HepG2 (cell line): ENCODE results near the gene SPECC1L. TPM values are rescaled to one million over a fixed set of nuclear protein-coding genes. Genes with fewer than 3 reads are reported as not detected.
"Not testable (repeated sequence)": the region's sequence is repeated elsewhere in the genome, so short reads cannot be mapped to it uniquely, and the experiment has no call there.

ENCODE experiments used
- ATAC-seq: fragments of 200-7000 bp; cut with Tn5 transposase; 3 replicates; pipeline ENCODE4 v1.9.1; 2020; ENCODE audit warnings: mild to moderate bottlenecking, moderate library complexity
- BruUV-seq: library from RNA; stranded (reverse); fragments of 400-500 nt; replicated peaks from 2 replicates; lab custom pipeline; 2021; lab: Mats Ljungman, UMichigan
- CTCF ChIA-PET: fragments of 300-600 bp; formaldehyde crosslinking; extraction: SDS; loops from one replicate; lab custom pipeline; 2021; ENCODE audit warnings: low total read pairs, inconsistent platforms, low intra/inter-chr PET ratio; lab: Yijun Ruan, JAX
- POLR2A ChIA-PET: fragments of 350-600 bp; sonication (Branson Sonifier 250); formaldehyde crosslinking; loops from one replicate; lab custom pipeline; 2020; ENCODE audit warnings: antibody characterized with exemption, inconsistent platforms; lab: Yijun Ruan, JAX
- DNase-seq: peaks from one replicate; pipeline ENCODE4 v3.0.0-alpha.2; 2015; ENCODE audit warnings: low spot score
- FAIRE-seq: peaks from 3 replicates; lab custom pipeline; 2011; peaks lifted over from hg19 to GRCh38; lab: Jason Lieb, UNC
- H2AFZ ChIP-seq: one replicate; pipeline ENCODE4 v1.6.1; 2011; ENCODE audit warnings: low read length, inconsistent platforms
- H3K27ac ChIP-seq: fragments of 300-600 bp; 3 replicates; pipeline ENCODE4 v1.8.0; 2011; ENCODE audit warnings: mixed run types, mild to moderate bottlenecking, mixed read lengths, low read length, inconsistent platforms; ENCODE audit not compliant: insufficient read depth; ENCODE audit errors: extremely low read length
- H3K27me3 ChIP-seq, 2 experiments: fragments of 200-600 bp in 1 of 2; 2 replicates in 1 of 2; 3 replicates in 1 of 2; pipeline versions ENCODE4 v1.6.0 to v1.8.0; 2011; ENCODE audit warnings: low read length in 2 of 2, mild to moderate bottlenecking in 2 of 2, moderate library complexity in 2 of 2, inconsistent platforms in 1 of 2; ENCODE audit not compliant: insufficient read depth in 2 of 2, control insufficient read depth in 1 of 2
- H3K36me3 ChIP-seq, 2 experiments: fragments of 200-600 bp in 1 of 2; replicated peaks in 1 of 2; 2 replicates in 1 of 2; 3 replicates in 1 of 2; pipeline versions ENCODE4 v1.5.1 to v1.8.0; 2011; ENCODE audit warnings: low read length in 2 of 2, inconsistent platforms in 1 of 2; ENCODE audit not compliant: insufficient read depth in 2 of 2, control insufficient read depth in 1 of 2
- H3K4me1 ChIP-seq: 2 replicates; pipeline ENCODE4 v1.5.1; 2012; ENCODE audit warnings: low read length, inconsistent platforms; ENCODE audit not compliant: insufficient read depth
- H3K4me2 ChIP-seq: 2 replicates; pipeline ENCODE4 v1.6.0; 2011; ENCODE audit warnings: low read depth, low read length, inconsistent platforms
- H3K4me3 ChIP-seq, 3 experiments: fragments of 200-600 bp in 1 of 3; sonication (generic), shearing (Covaris generic) in 1 of 3; replicated peaks in 1 of 3; 2 replicates each; pipeline ENCODE4 v1.5.1; 2011 to 2016; ENCODE audit warnings: low read length in 3 of 3, inconsistent platforms in 2 of 3, low read depth in 2 of 3, mild to moderate bottlenecking in 2 of 3, control low read depth in 1 of 3, mixed read lengths in 1 of 3; ENCODE audit not compliant: insufficient read depth in 1 of 3
- H3K79me2 ChIP-seq: one replicate; pipeline ENCODE4 v1.6.1; 2011; ENCODE audit warnings: low read length, inconsistent platforms; ENCODE audit not compliant: insufficient read depth
- H3K9ac ChIP-seq: 2 replicates; pipeline ENCODE4 v1.6.0; 2011; ENCODE audit warnings: mild to moderate bottlenecking, low read depth, low read length, inconsistent platforms; ENCODE audit not compliant: insufficient read depth
- H3K9me3 ChIP-seq: 2 replicates; pipeline ENCODE4 v1.5.1; 2012; ENCODE audit warnings: mild to moderate bottlenecking, low read length
- H4K20me1 ChIP-seq: 2 replicates; pipeline ENCODE4 v1.6.0; 2011; ENCODE audit warnings: inconsistent platforms, mild to moderate bottlenecking, low read length, moderate library complexity; ENCODE audit not compliant: insufficient read depth
- CEBPG ChIP-seq: IDR thresholded peaks from 2 replicates; pipeline ENCODE4 v1.6.1; 2016
- MAFF ChIP-seq: IDR thresholded peaks from 2 replicates; pipeline ENCODE4 v1.6.1; 2011; ENCODE audit warnings: low read depth, low read length, improper control_type of control experiment
- MAFK ChIP-seq, 2 experiments: IDR thresholded peaks in 1 of 2; conservative IDR thresholded peaks in 1 of 2; 2 replicates each; pipeline ENCODE4 v1.6.1; 2011; ENCODE audit warnings: improper control_type of control experiment in 2 of 2, low read length in 2 of 2
- RBM22 ChIP-seq: fragments of 200-400 bp; formaldehyde crosslinking; optimal IDR thresholded peaks from 2 replicates; pipeline ENCODE3; 2017; ENCODE audit warnings: mild to moderate bottlenecking, low read length, moderate library complexity
- ZNF770 ChIP-seq: sonication (generic); formaldehyde crosslinking; IDR thresholded peaks from 2 replicates; pipeline ENCODE4 v1.5.0; 2020; ENCODE audit warnings: mild to moderate bottlenecking, missing genetic modification reagents
- WGBS: methylation state at CpG from one replicate; pipeline ENCODE4 v1.1.6; 2017; ENCODE audit warnings: low lambda C conversion rate; 5-methylcytosine and 5-hydroxymethylcytosine counted together
- in situ Hi-C: cut with HindIII; loops from 2 replicates; pipeline ENCODE4 v1.10.0; 2017; ENCODE audit warnings: low pct_unique_long_range_greater_than_20kb; ENCODE audit not compliant: extremely low pct_ligation_motif_present
- intact Hi-C: fragments of 100-400 bp; cut with micrococcal nuclease; formaldehyde crosslinking; loops from one replicate; pipeline ENCODE4 v1.10.0; 2022; ENCODE audit not compliant: unreplicated experiment
- polyA plus RNA-seq, 8 experiments: library from polyadenylated mRNA; depleted of rRNA in 3 of 8; stranded (reverse) in 7 of 8; unstranded in 1 of 8; fragments of >200 nt; fragmentation: Illumina TruSeq in 4 of 8; extraction: Trizol in 4 of 8; gene quantifications; 2 replicates each; pipeline versions ENCODE4 v1.2.1 to v1.2.3, GENCODE V29; 2011 to 2016; ENCODE audit warnings: low read depth in 4 of 8, missing spikeins in 1 of 8, mixed read lengths in 1 of 8; ENCODE audit not compliant: insufficient read depth in 1 of 8
- total RNA-seq, 5 experiments: library from RNA; depleted of rRNA; stranded (reverse); fragments of >200 nt; fragmentation: Illumina TruSeq; extraction: Trizol; gene quantifications; 2 replicates each; pipeline ENCODE4 v1.2.3, GENCODE V29; 2016; ENCODE audit warnings: low read depth in 1 of 5

SPECC1L gene
- total and polyA plus RNA-seq, 2 of the 13 experiments (the other 11 are each of a cell fraction or from before 2014, with no cell fraction given): 14.1 to 30.3 TPM

DNA sequence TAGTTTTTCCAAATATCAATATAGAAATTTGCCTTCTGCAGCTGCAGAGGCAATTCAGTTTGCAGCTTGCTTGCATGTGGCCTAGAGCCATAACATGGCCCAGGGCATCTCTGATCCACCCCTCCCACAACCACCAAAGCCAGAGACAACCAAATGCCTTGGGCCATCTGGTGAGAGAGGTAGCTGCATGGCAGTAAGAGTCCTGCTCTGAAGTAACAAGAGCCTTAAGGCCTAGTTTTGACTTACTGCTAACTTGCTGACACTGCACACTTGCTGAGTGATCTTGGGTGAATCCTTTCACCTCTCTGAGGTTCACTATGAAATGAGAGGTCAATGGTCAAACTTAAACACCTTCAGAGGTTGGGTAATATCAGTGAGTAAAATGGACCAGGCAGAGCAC lies 4.9 kb upstream of the SPECC1L start:
- intact Hi-C loops (no loop called here), in situ Hi-C loops (no loop called here)
- Histone ChIP-seq H3K4me2 (no peak overlapping the region), H2AFZ (no peak overlapping the region), H4K20me1 (no peaks in the 10 kb centered on the region), H3K27ac (no peak overlapping the region), H3K9me3 (no peaks in the 10 kb centered on the region), H3K9ac (no peak overlapping the region), H3K79me2 (no peaks in the 10 kb centered on the region), H3K4me1 (peaks cover 48% of the 10 kb centered on the region), H3K27me3 (no peaks in the 10 kb centered on the region; a peak in 1 of 5 replicates), H3K4me3 (no peak overlapping the region), H3K36me3 (no peaks in the 10 kb centered on the region)
- CTCF ChIA-PET: no interaction called here
- POLR2A ChIA-PET: no interaction called here
- BruUV-seq: no TSS peak
- FAIRE-seq (no peak), ATAC-seq (no peak), DNase-seq (no peak)
- TF ChIP-seq MAFK (conservative IDR thresholded peaks at IDR 0.05 in 1 of 2, IDR thresholded peaks at IDR 0.05 in 1 of 2; ENCODE audit: low read length in 2 of 2): peak; percentile 33 to 58; a peak in 3 of 4 replicates
- TF ChIP-seq RBM22: no peak
- TF ChIP-seq MAFF: 0 out of 2 replicates have a peak, but pooled peaks have one; percentile 24
- TF ChIP-seq, all 625 proteins: peak for 2

DNA sequence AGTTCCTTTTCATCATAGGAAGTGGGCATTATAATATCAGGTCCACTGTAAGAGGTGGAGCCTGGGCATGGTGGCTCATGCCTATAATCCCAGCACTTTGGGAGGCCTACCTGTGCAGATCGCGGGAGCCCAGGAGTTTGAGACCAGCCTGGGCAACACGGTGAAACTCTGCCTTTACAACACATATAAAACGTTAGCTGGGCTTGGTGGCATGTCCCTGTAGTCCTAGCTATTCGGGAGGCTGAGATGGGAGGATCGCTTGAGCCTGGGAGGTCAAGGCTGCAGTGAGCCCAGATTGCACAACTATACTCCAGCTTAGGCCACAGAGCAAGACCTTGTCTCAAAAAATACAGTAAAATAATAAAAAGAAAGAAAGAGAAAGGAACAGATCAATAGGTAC lies 4.1 kb upstream of the SPECC1L start:
- H3K4me2 ChIP-seq, FAIRE-seq, intact Hi-C loops, H4K20me1 ChIP-seq, CTCF ChIA-PET, H2AFZ ChIP-seq, H3K9ac ChIP-seq, POLR2A ChIA-PET, H3K27ac ChIP-seq, H3K4me3 ChIP-seq, ATAC-seq, DNase-seq, H3K9me3 ChIP-seq, H3K27me3 ChIP-seq, H3K79me2 ChIP-seq, H3K36me3 ChIP-seq, in situ Hi-C loops, BruUV-seq: not testable (repeated sequence)
- WGBS: 56% methylated on average over 6 of the region's 6 CpGs
- peak; percentile 96 for TF ChIP-seq ZNF770 (CRISPR knock-in tag)
- peak; percentile 26; the same call in 1 of the 2 replicates for TF ChIP-seq CEBPG (CRISPR knock-in tag)
- H3K4me1 ChIP-seq: peaks cover 48% of the 10 kb centered on the region
